ENCODE measurements around the gene ATM.
"Not testable (repeated sequence)": the region's sequence is repeated elsewhere in the genome, so short reads cannot be mapped to it uniquely, and the experiment has no call there.

ATM gene

GRCh38 chr11:108405706-108406105, 182.8 kb downstream of the ATM start:
- H3K79me2 ChIP-seq (ENCODE audit: insufficient read depth, low read length) = no peaks in the 10 kb centered on the region

GRCh38 chr11:108414958-108415357, 192.1 kb downstream of the ATM start:
- H3K9me2 ChIP-seq (replicated peaks; ENCODE audit: insufficient read depth, low read length) = no peaks in the 10 kb centered on the region
- H3F3A ChIP-seq (ENCODE audit: insufficient read depth) = no peaks in the 10 kb centered on the region
- TF ChIP-seq EZH2phosphoT487 (conservative IDR thresholded peaks at IDR 0.05; ENCODE audit: low read length) (no peak), CTCF (IDR thresholded peaks at IDR 0.05; ENCODE audit: insufficient read depth, low read length, poor library complexity, severe bottlenecking) (no peak)
- H3K4me2 ChIP-seq (ENCODE audit: low read depth, low read length, poor library complexity, severe bottlenecking) = no peak overlapping the region
- H3K27me3 ChIP-seq (ENCODE audit: low read length) = no peaks in the 10 kb centered on the region
- no peak overlapping the region for H3K27ac ChIP-seq (ENCODE audit: low read depth, low read length)
- no peak overlapping the region for H3K9ac ChIP-seq (ENCODE audit: low read length)
- no peaks in the 10 kb centered on the region for H3K79me2 ChIP-seq (ENCODE audit: insufficient read depth, low read length)
- no peak overlapping the region for H3K4me3 ChIP-seq (ENCODE audit: insufficient read depth, low read length, poor library complexity, severe bottlenecking)
- H3K36me3 ChIP-seq (ENCODE audit: low read length) = no peaks in the 10 kb centered on the region
- H4K20me1 ChIP-seq (ENCODE audit: low read depth, low read length) = no peaks in the 10 kb centered on the region
- no peak overlapping the region for H2AFZ ChIP-seq (ENCODE audit: low read depth, low read length, severe bottlenecking)
- H3K9me3 ChIP-seq (ENCODE audit: insufficient read depth, low read length) = no peaks in the 10 kb centered on the region

More at GRCh38 chr11:108405706-108406105, 182.8 kb downstream of the ATM start:
- H3K4me3 ChIP-seq (ENCODE audit: insufficient read depth, low read length, poor library complexity, severe bottlenecking) = no peak overlapping the region
- H3K36me3 ChIP-seq (ENCODE audit: low read length) = no peaks in the 10 kb centered on the region
- no peaks in the 10 kb centered on the region for H3K27me3 ChIP-seq (ENCODE audit: low read length)
- no peak overlapping the region for H3K27ac ChIP-seq (ENCODE audit: low read depth, low read length)
- H4K20me1 ChIP-seq (ENCODE audit: low read depth, low read length) = no peaks in the 10 kb centered on the region
- no peak for TF ChIP-seq EZH2phosphoT487 (conservative IDR thresholded peaks at IDR 0.05; ENCODE audit: low read length)
- TF ChIP-seq CTCF (IDR thresholded peaks at IDR 0.05; ENCODE audit: insufficient read depth, low read length, poor library complexity, severe bottlenecking) = no peak
- H3K9me2 ChIP-seq (replicated peaks; ENCODE audit: insufficient read depth, low read length) = no peaks in the 10 kb centered on the region
- no peak overlapping the region for H3K9ac ChIP-seq (ENCODE audit: low read length)
- no peak overlapping the region for H3K4me2 ChIP-seq (ENCODE audit: low read depth, low read length, poor library complexity, severe bottlenecking)
- H3K9me3 ChIP-seq (ENCODE audit: insufficient read depth, low read length) = no peaks in the 10 kb centered on the region
- no peaks in the 10 kb centered on the region for H3F3A ChIP-seq (ENCODE audit: insufficient read depth)
- no peak overlapping the region for H2AFZ ChIP-seq (ENCODE audit: low read depth, low read length, severe bottlenecking)

- not testable (repeated sequence) for H2AFZ ChIP-seq (ENCODE audit: low read depth, low read length, severe bottlenecking); H3K27me3 ChIP-seq (ENCODE audit: low read length); H3K4me2 ChIP-seq (ENCODE audit: low read depth, low read length, poor library complexity, severe bottlenecking); H3K27ac ChIP-seq (ENCODE audit: low read depth, low read length); H3K79me2 ChIP-seq (ENCODE audit: insufficient read depth, low read length); H3F3A ChIP-seq (ENCODE audit: insufficient read depth); H3K9me3 ChIP-seq (ENCODE audit: insufficient read depth, low read length); H4K20me1 ChIP-seq (ENCODE audit: low read depth, low read length); H3K9me2 ChIP-seq (replicated peaks; ENCODE audit: insufficient read depth, low read length); H3K4me3 ChIP-seq (ENCODE audit: insufficient read depth, low read length, poor library complexity, severe bottlenecking); H3K9ac ChIP-seq (ENCODE audit: low read length); H3K36me3 ChIP-seq (ENCODE audit: low read length)
- TF ChIP-seq CTCF (IDR thresholded peaks at IDR 0.05; ENCODE audit: insufficient read depth, low read length, poor library complexity, severe bottlenecking) = peak; percentile 31
These were observed 194.7 kb downstream of the ATM start for GRCh38 chr11:108417551-108417950.

All from SU-DHL-6 (cell line).